GM12865 (cell line): Measurements from ENCODE around the gene NIPA2.

ENCODE experiments used
- DNase-seq: peaks from one replicate; pipeline ENCODE4 v3.0.0; 2010; ENCODE audit warnings: low read depth
- H3K4me3 ChIP-seq: 2 replicates; pipeline ENCODE4 v1.5.1; 2011; ENCODE audit warnings: mild to moderate bottlenecking, low read depth, low read length, control low read depth
- TF ChIP-seq, protein P1 (sequence below): IDR thresholded peaks from 2 replicates; pipeline ENCODE4 v1.5.1; 2011; ENCODE audit warnings: low read length, control low read depth, low read depth, inconsistent platforms; ENCODE audit not compliant: insufficient read depth; ENCODE audit errors: missing control alignments

NIPA2 gene

DNA sequence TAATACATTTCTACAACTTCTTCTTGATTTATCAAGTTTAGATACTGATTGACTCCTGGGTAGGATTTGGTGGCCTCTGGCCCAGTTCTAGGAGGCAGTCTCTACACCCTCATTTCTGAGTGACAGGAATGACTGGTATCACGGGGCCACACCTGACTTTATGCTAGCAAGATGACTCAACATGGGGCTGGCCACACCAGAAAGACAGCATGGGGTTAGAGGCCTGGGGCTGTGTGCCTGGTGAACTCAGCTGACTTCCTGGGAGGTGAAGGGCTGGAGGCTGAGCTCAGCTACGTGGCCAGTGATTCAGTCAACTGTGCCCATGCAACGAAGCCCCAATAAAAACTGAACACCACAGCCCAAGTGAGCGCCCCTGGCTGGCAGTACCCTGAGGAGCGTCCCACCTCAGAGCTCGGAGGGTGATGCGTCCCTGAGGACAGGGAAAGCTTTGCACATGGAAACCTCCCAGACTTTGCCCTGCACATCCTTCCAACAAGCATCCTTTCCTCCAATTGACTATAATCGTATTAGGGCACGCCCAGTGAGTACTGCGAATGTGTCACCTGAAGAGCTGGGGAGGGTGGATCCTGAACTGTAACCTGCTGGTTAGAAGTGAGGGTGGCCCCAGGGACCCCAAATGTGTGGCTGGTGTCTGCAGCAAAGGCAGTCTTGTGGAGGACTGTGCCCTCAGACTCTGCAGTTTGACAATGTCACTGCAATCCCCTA, 57.2 kb downstream of the NIPA2 start:
- TF ChIP-seq, protein P1, sequence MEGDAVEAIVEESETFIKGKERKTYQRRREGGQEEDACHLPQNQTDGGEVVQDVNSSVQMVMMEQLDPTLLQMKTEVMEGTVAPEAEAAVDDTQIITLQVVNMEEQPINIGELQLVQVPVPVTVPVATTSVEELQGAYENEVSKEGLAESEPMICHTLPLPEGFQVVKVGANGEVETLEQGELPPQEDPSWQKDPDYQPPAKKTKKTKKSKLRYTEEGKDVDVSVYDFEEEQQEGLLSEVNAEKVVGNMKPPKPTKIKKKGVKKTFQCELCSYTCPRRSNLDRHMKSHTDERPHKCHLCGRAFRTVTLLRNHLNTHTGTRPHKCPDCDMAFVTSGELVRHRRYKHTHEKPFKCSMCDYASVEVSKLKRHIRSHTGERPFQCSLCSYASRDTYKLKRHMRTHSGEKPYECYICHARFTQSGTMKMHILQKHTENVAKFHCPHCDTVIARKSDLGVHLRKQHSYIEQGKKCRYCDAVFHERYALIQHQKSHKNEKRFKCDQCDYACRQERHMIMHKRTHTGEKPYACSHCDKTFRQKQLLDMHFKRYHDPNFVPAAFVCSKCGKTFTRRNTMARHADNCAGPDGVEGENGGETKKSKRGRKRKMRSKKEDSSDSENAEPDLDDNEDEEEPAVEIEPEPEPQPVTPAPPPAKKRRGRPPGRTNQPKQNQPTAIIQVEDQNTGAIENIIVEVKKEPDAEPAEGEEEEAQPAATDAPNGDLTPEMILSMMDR: no peak
- no peak overlapping the region for H3K4me3 ChIP-seq
- DNase-seq: peak; percentile 59

DNA sequence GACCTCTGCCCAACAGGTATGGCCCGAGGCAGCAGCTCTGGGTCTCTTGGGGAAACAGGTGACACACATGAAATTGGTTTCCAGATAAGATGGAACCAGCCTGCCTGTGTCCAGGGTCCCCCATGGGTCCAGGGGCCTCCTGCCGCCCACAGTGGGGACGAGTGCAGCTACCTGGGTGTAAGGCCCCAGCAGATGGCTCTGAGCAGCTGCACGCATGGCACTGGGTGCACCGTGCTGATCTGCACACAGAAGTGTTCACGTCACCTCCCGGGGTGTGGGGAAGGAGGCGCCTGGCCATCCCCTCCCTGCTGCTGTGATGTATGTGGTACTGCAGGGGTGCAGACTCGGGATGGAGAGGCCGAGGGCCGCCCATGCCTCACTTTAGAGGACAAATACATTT, 63.6 kb downstream of the NIPA2 start:
- TF ChIP-seq, protein P1: no peak
- no peak overlapping the region for H3K4me3 ChIP-seq
- DNase-seq: no peak

DNA sequence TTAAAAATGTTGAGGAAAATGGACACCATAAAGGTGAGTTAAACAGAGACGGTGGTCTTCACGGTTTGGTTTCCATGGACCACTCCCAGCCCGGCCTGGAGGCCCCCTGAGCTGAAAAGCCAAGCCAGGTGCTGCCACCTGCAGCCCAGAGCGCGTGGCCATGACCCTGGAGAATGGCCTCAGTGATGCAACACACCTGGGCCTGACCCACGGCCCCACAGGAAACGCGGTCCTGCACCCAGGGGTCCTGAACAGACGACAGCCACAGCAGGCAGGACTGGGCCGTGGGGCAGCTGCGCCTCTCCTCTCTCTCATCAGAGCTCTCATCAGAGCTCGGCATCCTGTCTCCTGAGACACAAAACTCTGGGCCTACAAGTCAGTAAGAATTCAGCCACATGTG, 64.1 kb downstream of the NIPA2 start:
- TF ChIP-seq, protein P1: no peak
- no peak overlapping the region for H3K4me3 ChIP-seq
- DNase-seq: no peak

DNA sequence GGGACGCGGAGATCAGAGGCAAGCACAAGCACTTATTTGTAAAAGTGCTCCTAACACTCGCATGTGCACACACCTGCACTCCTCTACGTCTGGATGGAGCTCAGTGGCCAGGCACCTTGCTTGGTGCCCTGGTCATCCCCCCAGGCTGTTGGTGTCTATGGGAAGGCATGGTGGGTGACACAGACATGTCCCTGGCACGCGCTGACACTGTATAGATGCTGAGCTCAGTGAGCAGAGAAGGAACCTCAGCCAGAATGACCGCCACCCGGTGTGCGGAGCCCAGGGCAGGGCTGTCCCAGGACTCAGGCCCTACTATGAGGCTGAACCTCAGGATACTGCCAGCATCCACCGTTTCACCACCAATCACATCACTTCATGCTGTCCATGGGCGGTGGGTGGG, 64.5 kb downstream of the NIPA2 start:
- DNase-seq: no peak
- H3K4me3 ChIP-seq: no peak overlapping the region
- TF ChIP-seq, protein P1: no peak

DNA sequence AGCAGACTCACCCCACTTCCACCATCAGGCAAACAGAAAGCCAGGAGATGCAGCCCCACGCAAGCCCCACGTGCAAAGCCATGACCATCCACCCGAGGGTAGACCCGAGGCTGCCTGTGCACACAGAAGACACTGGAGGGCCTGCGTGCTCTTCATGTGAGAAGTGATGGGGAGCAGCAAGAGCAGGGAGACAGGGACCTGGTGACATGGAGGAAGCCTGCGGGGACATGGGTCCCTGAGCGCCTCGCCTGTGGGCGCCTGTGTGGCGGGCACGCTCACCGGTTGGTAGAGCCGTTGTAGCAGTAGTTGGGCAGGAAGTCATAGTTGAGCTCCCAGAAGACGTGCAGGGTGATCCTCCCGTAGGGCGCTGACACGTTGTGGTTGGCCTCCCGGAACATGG, 65.0 kb downstream of the NIPA2 start:
- no peak for DNase-seq
- no peak overlapping the region for H3K4me3 ChIP-seq
- TF ChIP-seq, protein P1: no peak

DNA sequence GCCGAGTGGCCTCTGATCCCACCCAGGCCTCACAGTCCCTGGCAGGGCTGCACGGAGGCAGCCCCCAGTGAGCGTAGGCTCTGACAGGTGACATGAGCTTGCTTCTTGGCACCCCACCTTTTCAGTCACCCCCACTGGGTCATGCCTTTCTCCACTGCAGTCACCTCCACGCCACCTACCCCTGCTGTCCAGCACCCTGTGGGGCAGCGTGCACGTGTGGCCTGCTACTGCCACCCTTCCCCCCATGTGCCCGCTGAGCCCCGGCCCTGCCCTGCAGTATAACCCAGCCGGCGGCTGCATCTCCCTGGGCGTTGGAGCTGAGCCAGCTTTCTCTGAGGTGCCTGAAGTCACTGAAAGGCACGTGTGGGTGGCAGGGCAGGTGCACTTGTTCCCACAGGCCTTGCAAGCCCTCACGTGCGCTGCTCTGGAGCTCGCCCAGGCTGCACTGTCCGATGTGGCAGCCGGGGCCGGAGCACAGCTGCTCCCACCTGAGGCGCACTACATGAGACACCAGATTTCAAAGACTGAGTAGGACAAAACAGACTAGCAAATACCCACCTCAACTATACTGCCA, 65.6 kb downstream of the NIPA2 start:
- no peak for DNase-seq
- TF ChIP-seq, protein P1: no peak
- H3K4me3 ChIP-seq: no peak overlapping the region

DNA sequence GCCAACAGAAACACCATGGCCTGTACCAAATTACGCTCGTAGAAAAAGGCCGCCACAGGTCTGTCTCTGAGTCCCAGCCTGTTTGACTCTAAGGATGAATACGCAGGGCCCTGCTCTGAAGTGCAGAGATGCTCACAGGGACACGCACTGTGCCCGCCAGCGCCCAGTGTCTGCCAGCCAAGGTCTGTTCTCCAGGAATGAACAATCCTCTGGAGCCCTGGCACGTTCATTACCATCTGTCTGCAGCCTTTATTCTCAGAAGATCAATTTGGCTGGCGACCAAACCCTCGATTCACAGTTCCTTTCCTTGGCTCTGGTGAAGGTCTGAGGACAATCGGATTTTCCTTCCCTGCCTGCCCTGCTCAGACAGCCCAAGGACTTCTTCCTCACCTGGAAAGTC, 66.3 kb downstream of the NIPA2 start:
- DNase-seq: no peak
- TF ChIP-seq, protein P1: no peak
- no peak overlapping the region for H3K4me3 ChIP-seq
